Thoracic aorta (tissue), 2 donors: Measurements from ENCODE around the gene SPPL2C. TPM values are rescaled to one million over a fixed set of nuclear protein-coding genes. Genes with fewer than 3 reads are reported as not detected.

Source experiments
- ATAC-seq: fragments of 150-250 bp; one replicate; pipeline ENCODE4 v1.8.0; 2017; ENCODE audit warnings: low read depth; ENCODE audit not compliant: insufficient number of reproducible peaks, low FRiP score
- DNase-seq: peaks from one replicate; pipeline ENCODE4 v3.0.0-alpha.2; 2020; ENCODE audit warnings: low spot score
- H3K27ac ChIP-seq, 2 donors: fragments of 200-600 bp; sonication (generic); 1 replicate in 1 of 2; 2 replicates in 1 of 2; pipeline ENCODE4 v1.5.1; 2016; ENCODE audit warnings: mild to moderate bottlenecking in 2 of 2, moderate library complexity in 2 of 2
- H3K27me3 ChIP-seq: fragments of 200-600 bp; sonication (generic); replicated peaks from 2 replicates; pipeline ENCODE4 v1.6.0; 2016; ENCODE audit warnings: mild to moderate bottlenecking; ENCODE audit not compliant: insufficient read depth
- H3K36me3 ChIP-seq: fragments of 200-600 bp; sonication (generic); one replicate; pipeline ENCODE4 v1.5.1; 2016
- H3K4me1 ChIP-seq, 2 donors: fragments of 200-600 bp; sonication (generic); 1 replicate in 1 of 2; 2 replicates in 1 of 2; pipeline versions ENCODE4 v1.5.1 to v1.6.0; 2016; ENCODE audit warnings: low read depth in 2 of 2, mild to moderate bottlenecking in 1 of 2; ENCODE audit not compliant: control insufficient read depth in 1 of 2
- H3K4me3 ChIP-seq: fragments of 200-600 bp; sonication (generic); 2 replicates; pipeline ENCODE4 v1.5.1; 2016; ENCODE audit warnings: mild to moderate bottlenecking
- H3K9me3 ChIP-seq: fragments of 200-600 bp; sonication (generic); 2 replicates; pipeline ENCODE4 v1.5.1; 2016
- CTCF ChIP-seq: fragments of 200-600 bp; sonication (generic); IDR thresholded peaks from one replicate; pipeline ENCODE4 v1.5.1; 2019; ENCODE audit warnings: antibody characterized with exemption
- total RNA-seq, 2 donors: library from RNA; depleted of rRNA; stranded (reverse); fragments of >200 nt; gene quantifications; one replicate each; pipeline versions ENCODE4 v1.1.0 to v1.2.3, GENCODE V29; 2016

The SPPL2C gene
- total RNA-seq, 2 donors from 2014 or later: not detected

GRCh38 chr17:45812102-45812501, 32.6 kb upstream of the SPPL2C start:
- Histone ChIP-seq H3K4me3 (no peak overlapping the region), H3K9me3 (no peaks in the 10 kb centered on the region), H3K27me3 (no peaks in the 10 kb centered on the region), H3K27ac (no peak overlapping the region), H3K4me1 (peaks cover 0 to 15% of the 10 kb centered on the region in 2 donors), H3K36me3 (no peaks in the 10 kb centered on the region)
- no peak for ATAC-seq
- no peak for DNase-seq
- no peak for TF ChIP-seq CTCF

- no peaks in the 10 kb centered on the region for H3K27me3 ChIP-seq
- H3K4me1 ChIP-seq: peaks cover 0 to 15% of the 10 kb centered on the region in 2 donors
- no peaks in the 10 kb centered on the region for H3K9me3 ChIP-seq
- no peak overlapping the region for H3K4me3 ChIP-seq
- H3K27ac ChIP-seq: no peak overlapping the region
- ATAC-seq (no peak), DNase-seq (no peak)
- H3K36me3 ChIP-seq: no peaks in the 10 kb centered on the region
- TF ChIP-seq CTCF: no peak
These were observed 31.5 kb upstream of the SPPL2C start for GRCh38 chr17:45813048-45813725.

DNA sequence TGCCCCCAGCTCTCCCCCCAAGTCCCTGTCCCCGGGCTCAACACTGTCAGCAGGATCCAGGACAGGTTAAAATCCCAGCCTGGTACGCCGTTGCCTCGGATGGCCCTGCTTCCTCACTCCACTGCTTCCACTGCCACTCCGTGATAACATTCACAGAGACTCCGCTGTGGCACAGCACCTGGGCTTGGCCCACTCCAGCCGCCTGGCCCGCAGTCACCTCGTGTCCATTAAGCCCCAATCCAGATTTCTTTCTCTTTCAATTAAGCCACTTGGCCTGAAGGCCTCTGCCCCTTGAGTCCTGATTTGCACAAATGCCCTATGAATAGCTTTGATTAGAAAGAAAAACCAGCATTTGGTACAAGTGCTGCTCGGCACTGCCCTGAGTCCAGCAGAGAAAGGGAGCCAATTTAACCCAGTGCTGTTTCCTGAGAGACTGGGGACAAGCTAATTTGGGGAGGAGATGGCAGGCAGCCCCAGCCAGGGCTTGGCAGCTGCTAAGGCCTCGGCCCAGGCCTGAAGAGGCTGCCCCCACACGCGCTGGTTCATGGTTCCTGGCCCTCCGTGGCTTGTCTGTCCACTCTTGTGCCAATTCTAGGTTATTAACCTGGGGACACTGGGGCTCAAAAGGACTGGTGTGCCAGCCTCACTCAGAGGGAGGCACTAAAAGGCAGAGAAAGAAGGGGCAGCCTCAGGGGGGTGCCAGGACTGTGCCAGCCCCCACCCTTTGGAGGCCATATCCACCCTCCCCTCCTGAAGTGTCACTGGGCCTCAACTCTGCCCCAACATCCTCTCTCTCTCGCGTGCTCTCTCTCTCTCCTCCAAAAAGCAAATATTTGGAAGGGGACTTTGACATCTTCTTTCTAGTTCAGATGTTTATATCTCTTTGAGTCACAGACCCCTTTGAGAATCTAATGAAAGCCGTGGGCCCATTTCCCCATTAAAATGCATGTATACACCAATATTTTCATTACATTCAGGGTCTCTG, 29.8 kb upstream of the SPPL2C start:
- Histone ChIP-seq H3K9me3 (no peaks in the 10 kb centered on the region), H3K36me3 (no peaks in the 10 kb centered on the region), H3K4me3 (no peak overlapping the region), H3K4me1 (peaks cover 0 to 15% of the 10 kb centered on the region in 2 donors), H3K27me3 (no peaks in the 10 kb centered on the region), H3K27ac (no peak overlapping the region)
- no peak for DNase-seq
- TF ChIP-seq CTCF: no peak
- no peak for ATAC-seq

- ATAC-seq: no peak
- peaks cover 0 to 15% of the 10 kb centered on the region in 2 donors for H3K4me1 ChIP-seq
- no peak for DNase-seq
- no peaks in the 10 kb centered on the region for H3K36me3 ChIP-seq
- no peaks in the 10 kb centered on the region for H3K27me3 ChIP-seq
- no peaks in the 10 kb centered on the region for H3K9me3 ChIP-seq
- TF ChIP-seq CTCF: no peak
- no peak overlapping the region for H3K4me3 ChIP-seq
- no peak overlapping the region for H3K27ac ChIP-seq
These were observed 28.9 kb upstream of the SPPL2C start for GRCh38 chr17:45815752-45816151.

DNA sequence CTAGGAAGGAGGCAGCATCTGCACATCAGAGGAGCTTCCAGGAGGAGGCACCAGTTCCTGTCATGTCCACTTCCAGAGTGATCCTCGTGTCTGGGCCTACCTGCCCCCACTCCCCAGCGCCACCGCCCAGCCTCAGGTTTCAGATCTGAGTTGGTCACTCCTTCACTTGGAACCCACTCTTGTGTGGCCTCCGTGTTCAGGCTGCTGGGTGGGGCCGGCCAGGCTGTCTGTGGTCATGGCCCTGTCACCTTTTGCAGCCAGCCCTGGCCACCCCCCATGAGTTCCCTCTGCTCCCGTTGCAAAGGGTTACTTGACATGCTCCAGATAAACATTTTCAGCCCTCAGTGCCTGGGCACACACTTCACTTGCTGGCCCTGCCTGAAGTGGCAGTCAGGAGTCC, 26.6 kb upstream of the SPPL2C start:
- no peak overlapping the region for H3K4me3 ChIP-seq
- no peaks in the 10 kb centered on the region for H3K27me3 ChIP-seq
- H3K4me1 ChIP-seq: peaks cover 0 to 15% of the 10 kb centered on the region in 2 donors
- ATAC-seq: no peak
- no peak for DNase-seq
- H3K27ac ChIP-seq: no peak overlapping the region
- TF ChIP-seq CTCF: no peak
- H3K36me3 ChIP-seq: no peaks in the 10 kb centered on the region
- no peaks in the 10 kb centered on the region for H3K9me3 ChIP-seq
